IMR-90 (cell line): ENCODE data around the gene ERCC5. TPM values are rescaled to one million over a fixed set of nuclear protein-coding genes. Genes with fewer than 3 reads are reported as not detected.

Experiments
- ATAC-seq: fragments of 200-7000 bp; cut with Tn5 transposase; 2 replicates; pipeline ENCODE4 v1.9.1; 2020; ENCODE audit warnings: low read depth, mild to moderate bottlenecking, moderate library complexity
- BruUV-seq: library from RNA; stranded (reverse); fragments of 400-500 nt; replicated peaks from 2 replicates; lab custom pipeline; 2021; lab: Mats Ljungman, UMichigan
- CTCF ChIA-PET: fragments of 300-600 bp; formaldehyde crosslinking; extraction: SDS; loops from one replicate; lab custom pipeline; 2021; ENCODE audit warnings: antibody characterized with exemption; lab: Yijun Ruan, JAX
- POLR2A ChIA-PET: fragments of 300-600 bp; sonication (Branson Sonifier 250); formaldehyde crosslinking; loops from one replicate; lab custom pipeline; 2022; ENCODE audit warnings: antibody characterized with exemption; ENCODE audit not compliant: unreplicated experiment; lab: Charles Lee
- DNase-seq: peaks from one replicate; pipeline ENCODE4 v3.0.0; 2013
- H2AFZ ChIP-seq: replicated peaks from 2 replicates; pipeline ENCODE3; 2013; ENCODE audit warnings: low read length, mild to moderate bottlenecking; ENCODE audit not compliant: poor library complexity
- H2AK5ac ChIP-seq: 2 replicates; pipeline ENCODE4 v1.6.1; 2013; ENCODE audit warnings: low read depth, low read length, inconsistent platforms
- H2AK9ac ChIP-seq: replicated peaks from 2 replicates; pipeline ENCODE3; 2013; ENCODE audit warnings: mild to moderate bottlenecking, low read depth, low read length, moderate library complexity; ENCODE audit not compliant: poor library complexity
- H2BK120ac ChIP-seq: 2 replicates; pipeline ENCODE4 v1.6.1; 2013; ENCODE audit warnings: low read depth, low read length, inconsistent platforms
- H2BK15ac ChIP-seq: 3 replicates; pipeline ENCODE4 v1.6.1; 2013; ENCODE audit warnings: low read depth, low read length, inconsistent platforms
- H2BK20ac ChIP-seq: 2 replicates; pipeline ENCODE4 v1.6.1; 2013; ENCODE audit warnings: low read depth, mild to moderate bottlenecking, inconsistent platforms, low read length, moderate library complexity
- H2BK5ac ChIP-seq: 2 replicates; pipeline ENCODE4 v1.6.1; 2013; ENCODE audit warnings: mild to moderate bottlenecking, low read depth, low read length, inconsistent platforms; ENCODE audit not compliant: poor library complexity, severe bottlenecking
- H3K14ac ChIP-seq: replicated peaks from 2 replicates; pipeline ENCODE4 v1.6.1; 2013; ENCODE audit warnings: low read depth, low read length, inconsistent platforms
- H3K18ac ChIP-seq: 2 replicates; pipeline ENCODE4 v1.6.1; 2013; ENCODE audit warnings: low read depth, low read length, control low read depth
- H3K23ac ChIP-seq: 2 replicates; pipeline ENCODE4 v1.6.1; 2013; ENCODE audit warnings: low read depth, low read length, inconsistent platforms
- H3K27ac ChIP-seq: 2 replicates; pipeline ENCODE4 v1.5.1; 2013; ENCODE audit warnings: mild to moderate bottlenecking, control low read depth, low read length; ENCODE audit not compliant: insufficient read depth
- H3K27me3 ChIP-seq: 2 replicates; pipeline ENCODE4 v1.6.1; 2013; ENCODE audit warnings: low read length; ENCODE audit not compliant: control insufficient read depth, insufficient read depth
- H3K36me3 ChIP-seq: 2 replicates; pipeline ENCODE4 v1.6.1; 2013; ENCODE audit warnings: low read length, mixed read lengths; ENCODE audit not compliant: control insufficient read depth, insufficient read depth
- H3K4ac ChIP-seq: 2 replicates; pipeline ENCODE4 v1.6.1; 2013; ENCODE audit warnings: low read depth, low read length, inconsistent platforms
- H3K4me1 ChIP-seq: 2 replicates; pipeline ENCODE4 v1.6.1; 2013; ENCODE audit warnings: low read length, mixed read lengths; ENCODE audit not compliant: control insufficient read depth, insufficient read depth
- H3K4me2 ChIP-seq: 2 replicates; pipeline ENCODE4 v1.6.1; 2013; ENCODE audit warnings: low read depth, mild to moderate bottlenecking, control low read depth, low read length, moderate library complexity
- H3K4me3 ChIP-seq: 2 replicates; pipeline ENCODE4 v1.5.1; 2013; ENCODE audit warnings: low read depth, mild to moderate bottlenecking, control low read depth, low read length, moderate library complexity; ENCODE audit not compliant: insufficient read depth
- H3K56ac ChIP-seq: 2 replicates; pipeline ENCODE4 v1.6.1; 2013; ENCODE audit warnings: low read length, inconsistent platforms; ENCODE audit not compliant: insufficient read depth; ENCODE audit errors: extremely low read depth
- H3K79me1 ChIP-seq, 2 experiments: 2 replicates each; pipeline ENCODE4 v1.6.1; 2013; ENCODE audit warnings: low read length in 2 of 2, inconsistent platforms in 1 of 2, low read depth in 1 of 2
- H3K9ac ChIP-seq: 2 replicates; pipeline ENCODE4 v1.6.1; 2013; ENCODE audit warnings: low read depth, low read length, control low read depth
- H3K9me1 ChIP-seq: 2 replicates; pipeline ENCODE4 v1.6.1; 2013; ENCODE audit warnings: low read length, inconsistent platforms; ENCODE audit not compliant: insufficient read depth
- H3K9me3 ChIP-seq: 2 replicates; pipeline ENCODE4 v1.6.1; 2013; ENCODE audit warnings: low read length; ENCODE audit not compliant: control insufficient read depth, insufficient read depth
- H4K20me1 ChIP-seq: 2 replicates; pipeline ENCODE4 v1.6.1; 2013; ENCODE audit warnings: low read length, inconsistent platforms; ENCODE audit not compliant: insufficient read depth
- H4K5ac ChIP-seq: 2 replicates; pipeline ENCODE4 v1.6.1; 2013; ENCODE audit warnings: mild to moderate bottlenecking, low read depth, low read length, control low read depth
- H4K8ac ChIP-seq, 2 experiments: 2 replicates each; pipeline ENCODE4 v1.6.1; 2013; ENCODE audit warnings: low read depth in 2 of 2, low read length in 2 of 2, control low read depth in 1 of 2, inconsistent platforms in 1 of 2
- H4K91ac ChIP-seq: 2 replicates; pipeline ENCODE4 v1.6.1; 2013; ENCODE audit warnings: low read depth, low read length, inconsistent platforms; ENCODE audit not compliant: insufficient read depth
- BHLHE40 ChIP-seq: fragments of 150-350 bp; IDR thresholded peaks from 2 replicates; pipeline ENCODE4 v1.6.1; 2016; ENCODE audit warnings: mild to moderate bottlenecking, low read depth, low read length
- CEBPB ChIP-seq: IDR thresholded peaks from 2 replicates; pipeline ENCODE4 v1.6.1; 2012; ENCODE audit warnings: low read depth, low read length, improper control_type of control experiment
- CHD1 ChIP-seq: IDR thresholded peaks from 2 replicates; pipeline ENCODE4 v1.6.1; 2012; ENCODE audit warnings: low read depth, low read length, improper control_type of control experiment
- CTCF ChIP-seq: conservative IDR thresholded peaks from 2 replicates; pipeline ENCODE4 v1.5.1; 2012; ENCODE audit warnings: mild to moderate bottlenecking, low read depth, low read length, improper control_type of control experiment
- FOS ChIP-seq: fragments of 150-350 bp; IDR thresholded peaks from 2 replicates; pipeline ENCODE4 v1.6.1; 2016; ENCODE audit warnings: low read depth, low read length
- MAZ ChIP-seq: IDR thresholded peaks from 2 replicates; pipeline ENCODE4 v1.6.1; 2012; ENCODE audit warnings: low read depth, mild to moderate bottlenecking, low read length, improper control_type of control experiment, moderate library complexity, borderline replicate concordance
- MXI1 ChIP-seq: IDR thresholded peaks from 2 replicates; pipeline ENCODE4 v1.6.1; 2012; ENCODE audit warnings: low read depth, mild to moderate bottlenecking, low read length, moderate library complexity, borderline replicate concordance
- NFE2L2 ChIP-seq: fragments of 150-350 bp; IDR thresholded peaks from 2 replicates; pipeline ENCODE4 v1.6.1; 2016; ENCODE audit warnings: low read depth, mild to moderate bottlenecking, low read length
- POLR2A ChIP-seq: IDR thresholded peaks from 2 replicates; pipeline ENCODE4 v1.6.1; 2012; ENCODE audit warnings: mild to moderate bottlenecking, low read depth, low read length
- RAD21 ChIP-seq: IDR thresholded peaks from 2 replicates; pipeline ENCODE4 v1.6.1; 2012; ENCODE audit warnings: low read length, improper control_type of control experiment
- RFX5 ChIP-seq: IDR thresholded peaks from 2 replicates; pipeline ENCODE4 v1.8.0; 2012; ENCODE audit warnings: low read depth, mild to moderate bottlenecking, low read length, moderate library complexity
- WGBS, 2 experiments: methylation state at CpG; one replicate each; pipeline versions ENCODE4 v1.1.5 to v1.1.7; 2013; ENCODE audit warnings: missing lambda C conversion rate in 2 of 2; ENCODE audit not compliant: insufficient read length in 1 of 2; ENCODE audit errors: extremely low coverage in 2 of 2; 5-methylcytosine and 5-hydroxymethylcytosine counted together
- dilution Hi-C: fragments of 300-500 bp; cut with HindIII; formaldehyde crosslinking; loops from one replicate; pipeline ENCODE4 v1.14.3; 2018; ENCODE audit warnings: low sequenced_read_pairs; ENCODE audit not compliant: unreplicated experiment
- in situ Hi-C: fragments of 300-500 bp; cut with MboI; formaldehyde crosslinking; loops from 3 replicates; pipeline ENCODE4 v1.14.3; 2019; ENCODE audit warnings: low sequenced_read_pairs, inconsistent platforms, mixed read lengths
- intact Hi-C: fragments of 100-400 bp; cut with micrococcal nuclease; formaldehyde crosslinking; loops from 2 replicates; pipeline ENCODE4 v1.10.0; 2022
- polyA plus RNA-seq, 3 experiments: library from polyadenylated mRNA; depleted of rRNA; stranded (reverse); fragments of >200 nt; gene quantifications; 2 replicates each; pipeline ENCODE4 v1.2.3, GENCODE V29; 2012; ENCODE audit warnings: low replicate concordance in 1 of 3
- total RNA-seq: library from RNA; depleted of rRNA; stranded (reverse); fragments of >200 nt; gene quantifications from 2 replicates; pipeline ENCODE4 v1.2.3, GENCODE V29; 2012

The ERCC5 gene
- total and polyA plus RNA-seq, 2 of the 4 experiments (the other 2 are of a cell fraction), result 29.7 to 34.4 TPM

GRCh38 chr13:102909971-102910370 is 64.1 kb downstream of the ERCC5 start:
- no peak overlapping the region for H3K14ac ChIP-seq
- H3K36me3 ChIP-seq, result no peaks in the 10 kb centered on the region
- H4K5ac ChIP-seq, result no peak overlapping the region
- H2AK5ac ChIP-seq, result no peak overlapping the region
- no peaks in the 10 kb centered on the region for H3K4me1 ChIP-seq
- no peak overlapping the region for H2AK9ac ChIP-seq
- ChIA-PET CTCF (interaction anchor here (1.2 kb wide), 1 partner anchor 1661 kb away, joined by 3 read pairs; no protein-coding TSS in a partner anchor), POLR2A (no interaction called here)
- WGBS, 2 experiments, result 88% methylated on average over 1 of the region's 3 CpGs; no CpG with 5 or more reads in 1 of the 2 experiments
- no peak overlapping the region for H4K8ac ChIP-seq
- no peaks in the 10 kb centered on the region for H4K20me1 ChIP-seq
- no peak overlapping the region for H3K4me2 ChIP-seq
- no peak for DNase-seq
- no peak overlapping the region for H2BK5ac ChIP-seq
- peaks cover 7% of the 10 kb centered on the region for H3K27me3 ChIP-seq
- H3K4ac ChIP-seq, result no peak overlapping the region
- H4K91ac ChIP-seq, result no peak overlapping the region
- H3K18ac ChIP-seq, result no peak overlapping the region
- TF ChIP-seq CTCF (no peak), RFX5 (no peak), CHD1 (no peak), RAD21 (no peak), POLR2A (no peak), CEBPB (no peak), NFE2L2 (no peak), FOS (no peak), MXI1 (no peak), MAZ (no peak), BHLHE40 (no peak)
- no peak overlapping the region for H2BK120ac ChIP-seq
- H3K23ac ChIP-seq, result no peak overlapping the region
- H2BK15ac ChIP-seq, result no peak overlapping the region
- BruUV-seq, result no TSS peak
- intact Hi-C loops, result no loop called here
- ATAC-seq, result no peak
- in situ Hi-C loops, result no loop called here
- no peak overlapping the region for H2AFZ ChIP-seq
- no peaks in the 10 kb centered on the region for H3K9me1 ChIP-seq
- H3K9ac ChIP-seq, result no peak overlapping the region
- dilution Hi-C loops, result no loop called here
- H3K4me3 ChIP-seq, result no peak overlapping the region
- H3K56ac ChIP-seq, result no peak overlapping the region
- no peak overlapping the region for H3K27ac ChIP-seq
- no peak overlapping the region for H2BK20ac ChIP-seq
- no peaks in the 10 kb centered on the region for H3K9me3 ChIP-seq
- H3K79me1 ChIP-seq, result no peaks in the 10 kb centered on the region
